DMS79 (cell line): ENCODE data around the gene HUS1B.
"Not testable (repeated sequence)": the region's sequence is repeated elsewhere in the genome, so short reads cannot be mapped to it uniquely, and the experiment has no call there.

ENCODE experiments used
- DNase-seq: peaks from one replicate; lab custom pipeline; 2025; lab: John Stamatoyannopoulos, UW

The HUS1B gene

GRCh38 chr6:678520-678919 lies 21.6 kb upstream of the HUS1B start:
- DNase-seq, result no peak

GRCh38 chr6:677919-678318 lies 21.0 kb upstream of the HUS1B start:
- no peak for DNase-seq

- no peak for DNase-seq
Measured at GRCh38 chr6:674956-675355, 18.1 kb upstream of the HUS1B start.

GRCh38 chr6:674406-674805 lies 17.5 kb upstream of the HUS1B start:
- DNase-seq, result no peak

- no peak for DNase-seq
Measured at GRCh38 chr6:667253-667927, 10.5 kb upstream of the HUS1B start.

- DNase-seq, result no peak
Measured at GRCh38 chr6:665403-666267, 8.7 kb upstream of the HUS1B start.

GRCh38 chr6:663788-664187 lies 6.9 kb upstream of the HUS1B start:
- not testable (repeated sequence) for DNase-seq

GRCh38 chr6:659716-660581 lies 3.0 kb upstream of the HUS1B start:
- DNase-seq, result no peak

GRCh38 chr6:658244-658643 lies 1.3 kb upstream of the HUS1B start:
- no peak for DNase-seq

GRCh38 chr6:657743-658142 lies 843 bp upstream of the HUS1B start:
- DNase-seq, result no peak

GRCh38 chr6:654136-654535 lies 2.8 kb downstream of the HUS1B start:
- DNase-seq, result no peak

- no peak for DNase-seq
Measured at GRCh38 chr6:652865-653264, 4.0 kb downstream of the HUS1B start.

GRCh38 chr6:650098-650497 lies 6.8 kb downstream of the HUS1B start:
- no peak for DNase-seq

- DNase-seq, result no peak
Measured at GRCh38 chr6:642805-643204, 14.1 kb downstream of the HUS1B start.

GRCh38 chr6:641225-641985 lies 15.5 kb downstream of the HUS1B start:
- no peak for DNase-seq

GRCh38 chr6:636488-636887 lies 20.4 kb downstream of the HUS1B start:
- DNase-seq, result no peak

GRCh38 chr6:635233-635632 lies 21.7 kb downstream of the HUS1B start:
- DNase-seq, result no peak

- DNase-seq, result no peak
Measured at GRCh38 chr6:633611-634010, 23.3 kb downstream of the HUS1B start.

GRCh38 chr6:628766-629165 lies 28.1 kb downstream of the HUS1B start:
- no peak for DNase-seq

GRCh38 chr6:626236-626635 lies 30.7 kb downstream of the HUS1B start:
- DNase-seq, result no peak

- no peak for DNase-seq
Measured at GRCh38 chr6:624979-625378, 31.9 kb downstream of the HUS1B start.

- no peak for DNase-seq
Measured at GRCh38 chr6:622462-622861, 34.4 kb downstream of the HUS1B start.
